Liver (tissue), 9 donors: ENCODE results near the gene MLXIP. TPM values are rescaled to one million over a fixed set of nuclear protein-coding genes. Genes with fewer than 3 reads are reported as not detected.

Experiments used
- DNase-seq: peaks from one replicate; pipeline ENCODE4 v3.0.0-alpha.2; 2017; ENCODE audit warnings: low spot score
- H3K27ac ChIP-seq, 2 donors: one replicate each; pipeline ENCODE4 v1.7.0; 2013; ENCODE audit warnings: inconsistent platforms in 2 of 2, low read length in 2 of 2, control low read depth in 1 of 2, low read depth in 1 of 2, mild to moderate bottlenecking in 1 of 2
- H3K27me3 ChIP-seq, 4 donors: one replicate each; pipeline versions ENCODE4 v1.6.1 to v1.7.0; 2013; ENCODE audit warnings: low read length in 3 of 4, inconsistent platforms in 1 of 4, mild to moderate bottlenecking in 1 of 4, moderate library complexity in 1 of 4; ENCODE audit not compliant: control insufficient read depth in 4 of 4, insufficient read depth in 4 of 4
- H3K36me3 ChIP-seq, 4 donors: one replicate each; pipeline versions ENCODE4 v1.6.1 to v1.7.0; 2013; ENCODE audit warnings: low read length in 3 of 4, mild to moderate bottlenecking in 3 of 4, low read depth in 1 of 4, moderate library complexity in 1 of 4; ENCODE audit not compliant: control insufficient read depth in 4 of 4, insufficient read depth in 3 of 4
- H3K4me1 ChIP-seq, 4 donors: one replicate each; pipeline versions ENCODE4 v1.6.1 to v1.7.0; 2013; ENCODE audit warnings: low read length in 3 of 4, mild to moderate bottlenecking in 3 of 4, moderate library complexity in 1 of 4; ENCODE audit not compliant: control insufficient read depth in 4 of 4, insufficient read depth in 4 of 4
- H3K4me3 ChIP-seq, 3 donors: one replicate each; pipeline versions ENCODE4 v1.6.1 to v1.7.0; 2013; ENCODE audit warnings: low read length in 3 of 3, control low read depth in 1 of 3, low read depth in 1 of 3, mild to moderate bottlenecking in 1 of 3
- H3K9ac ChIP-seq, 2 donors: one replicate each; pipeline ENCODE4 v1.7.0; 2013; ENCODE audit warnings: low read length in 2 of 2, mild to moderate bottlenecking in 2 of 2, moderate library complexity in 2 of 2, control low read depth in 1 of 2, low read depth in 1 of 2
- H3K9me3 ChIP-seq, 4 donors: one replicate each; pipeline versions ENCODE4 v1.6.1 to v1.7.0; 2013; ENCODE audit warnings: low read length in 3 of 4; ENCODE audit not compliant: control insufficient read depth in 4 of 4
- ATF3 ChIP-seq: IDR thresholded peaks from 2 replicates; pipeline ENCODE4 v1.6.1; 2016; ENCODE audit warnings: antibody characterized with exemption
- EGR1 ChIP-seq, 2 donors: IDR thresholded peaks; 2 replicates each; pipeline ENCODE4 v1.6.1; 2016 to 2018; ENCODE audit warnings: antibody characterized with exemption in 2 of 2, low read depth in 2 of 2
- FOXA1 ChIP-seq: IDR thresholded peaks from 2 replicates; pipeline ENCODE4 v1.6.1; 2016; ENCODE audit warnings: antibody characterized with exemption
- GABPA ChIP-seq, 2 donors: IDR thresholded peaks in 1 of 2; conservative IDR thresholded peaks in 1 of 2; 2 replicates each; pipeline ENCODE4 v1.6.1; 2016; ENCODE audit warnings: antibody characterized with exemption in 2 of 2, mild to moderate bottlenecking in 1 of 2, moderate library complexity in 1 of 2
- HNF4A ChIP-seq, 2 donors: conservative IDR thresholded peaks; 2 replicates each; pipeline ENCODE4 v1.6.1; 2016; ENCODE audit warnings: antibody characterized with exemption in 2 of 2, mild to moderate bottlenecking in 2 of 2
- JUND ChIP-seq, 2 donors: IDR thresholded peaks; 2 replicates each; pipeline ENCODE4 v1.6.1; 2016; ENCODE audit warnings: antibody characterized with exemption in 2 of 2
- MAX ChIP-seq: IDR thresholded peaks from 2 replicates; pipeline ENCODE4 v1.6.1; 2016; ENCODE audit warnings: antibody characterized with exemption
- NR2F2 ChIP-seq: IDR thresholded peaks from 2 replicates; pipeline ENCODE4 v1.6.1; 2016; ENCODE audit warnings: antibody characterized with exemption
- REST ChIP-seq: IDR thresholded peaks from 2 replicates; pipeline ENCODE4 v1.6.1; 2016; ENCODE audit warnings: antibody characterized with exemption, mild to moderate bottlenecking
- SP1 ChIP-seq: IDR thresholded peaks from 2 replicates; pipeline ENCODE4 v1.6.1; 2018; ENCODE audit warnings: antibody characterized with exemption, mild to moderate bottlenecking
- TAF1 ChIP-seq: conservative IDR thresholded peaks from 2 replicates; pipeline ENCODE4 v1.6.1; 2016; ENCODE audit warnings: antibody characterized with exemption, mild to moderate bottlenecking
- YY1 ChIP-seq: IDR thresholded peaks from 2 replicates; pipeline ENCODE4 v1.6.1; 2016; ENCODE audit warnings: antibody characterized with exemption, mild to moderate bottlenecking
- ZBTB33 ChIP-seq: IDR thresholded peaks from 2 replicates; pipeline ENCODE4 v1.6.1; 2016; ENCODE audit warnings: antibody characterized with exemption
- WGBS: extraction: QIAGEN DNeasy Blood & Tissue Kit; methylation state at CpG from one replicate; pipeline ENCODE4 v1.1.7; 2013; 5-methylcytosine and 5-hydroxymethylcytosine counted together
- polyA plus RNA-seq, 2 donors: library from polyadenylated mRNA; stranded (reverse) in 1 of 2; unstranded in 1 of 2; fragments of 200-250 nt in 1 of 2; fragments of >200 nt in 1 of 2; fragmentation: Nextera tagmentation in 1 of 2; extraction: Ambion mirVana in 1 of 2; gene quantifications; one replicate each; pipeline versions ENCODE4 v1.2.1 to v1.2.3, GENCODE V29; 2013 to 2015
- total RNA-seq, 2 donors: library from RNA; depleted of rRNA; stranded (reverse); fragments of >200 nt; gene quantifications; one replicate each; pipeline ENCODE4 v1.2.3, GENCODE V29; 2014
- donor health status: healthy.
- donor health status: healthy.
- donor health status: healthy.
- donor health status: healthy.
- donor health status: healthy.

The MLXIP gene
- total and polyA plus RNA-seq, 4 donors, result 10.6 to 19.5 (median 11.0) TPM

- TF ChIP-seq REST (no peak), MAX (no peak), FOXA1 (no peak), SP1 (peak; percentile 14), NR2F2 (peak; percentile 67), ATF3 (no peak), HNF4A (conservative IDR thresholded peaks at IDR 0.05) (peak in 1 of 2 donors; percentile 10), JUND (IDR thresholded peaks at IDR 0.05) (peak in 1 of 2 donors; percentile 20), YY1 (peak; percentile 16), EGR1 (IDR thresholded peaks at IDR 0.05; ENCODE audit: low read depth in 2 of 2) (no peak)
Observed at GRCh38 chr12:122097927-122098756, 19.6 kb downstream of the MLXIP start (continued).

GRCh38 chr12:122099280-122099749 lies 20.8 kb downstream of the MLXIP start:
- no peak overlapping the region for H3K4me3 ChIP-seq
- no peaks in the 10 kb centered on the region for H3K36me3 ChIP-seq
- peaks cover 19 to 34% (median 27%) of the 10 kb centered on the region in 4 donors for H3K4me1 ChIP-seq
- TF ChIP-seq ATF3 (no peak), NR2F2 (no peak), ZBTB33 (no peak), REST (no peak), GABPA (IDR thresholded peaks at IDR 0.05 in 1 of 2, conservative IDR thresholded peaks at IDR 0.05 in 1 of 2) (no peak), TAF1 (no peak), FOXA1 (no peak), JUND (IDR thresholded peaks at IDR 0.05) (no peak)
- H3K9me3 ChIP-seq, result no peaks in the 10 kb centered on the region
- no peaks in the 10 kb centered on the region for H3K27me3 ChIP-seq
- H3K27ac ChIP-seq, result no peak overlapping the region
- no peak overlapping the region for H3K9ac ChIP-seq
- DNase-seq, result no peak
- 87% methylated on average over 6 of the region's 6 CpGs for WGBS
